Esophagus squamous epithelium (tissue), 5 donors: ENCODE results near the gene CIRBP. TPM values are rescaled to one million over a fixed set of nuclear protein-coding genes. Genes with fewer than 3 reads are reported as not detected.

Source experiments
- DNase-seq: peaks from one replicate; lab custom pipeline; 2025; lab: John Stamatoyannopoulos, UW
- H3K27ac ChIP-seq, 4 donors: fragments of 200-600 bp; sonication (generic); one replicate each; pipeline ENCODE4 v1.5.1; 2016 to 2019; ENCODE audit warnings: mild to moderate bottlenecking in 1 of 4
- H3K27me3 ChIP-seq, 4 donors: fragments of 200-600 bp; sonication (generic); 1 replicate in 3 of 4; 2 replicates in 1 of 4; pipeline versions ENCODE4 v1.5.1 to v1.6.0; 2017 to 2021; ENCODE audit warnings: antibody characterized with exemption in 1 of 4
- H3K36me3 ChIP-seq, 3 donors: fragments of 200-600 bp; sonication (generic); one replicate each; pipeline ENCODE4 v1.5.1; 2016 to 2019
- H3K4me1 ChIP-seq, 3 donors: fragments of 200-600 bp; sonication (generic); one replicate each; pipeline ENCODE4 v1.5.1; 2017 to 2019
- H3K4me3 ChIP-seq, 4 donors: fragments of 200-600 bp; sonication (generic); 1 replicate in 3 of 4; 2 replicates in 1 of 4; pipeline ENCODE4 v1.5.1; 2016 to 2019; ENCODE audit warnings: mild to moderate bottlenecking in 2 of 4, moderate library complexity in 1 of 4
- H3K9me3 ChIP-seq, 3 donors: fragments of 200-600 bp; sonication (generic); one replicate each; pipeline ENCODE4 v1.5.1; 2016 to 2019
- POLR2A ChIP-seq, 4 donors: fragments of 450-650 bp; IDR thresholded peaks; one replicate each; pipeline ENCODE4 v1.6.1; 2017; ENCODE audit warnings: antibody characterized with exemption in 4 of 4, mild to moderate bottlenecking in 4 of 4, moderate library complexity in 3 of 4
- WGBS, 2 donors: methylation state at CpG; one replicate each; pipeline ENCODE4 v1.1.5; 2018; 5-methylcytosine and 5-hydroxymethylcytosine counted together
- intact Hi-C: fragments of 100-400 bp; cut with DNase I; formaldehyde crosslinking; loops from one replicate; pipeline ENCODE4 v1.15.0; 2022
- total RNA-seq, 4 donors: library from RNA; depleted of rRNA; stranded (reverse); fragments of >200 nt; gene quantifications; one replicate each; pipeline ENCODE4 v1.1.0, GENCODE V29; 2016
- TF ChIP-seq, protein P1 (sequence below), 6 experiments: fragments of 450-650 bp in 4 of 6; fragments of 200-600 bp in 2 of 6; sonication (generic) in 2 of 6; IDR thresholded peaks; one replicate each; pipeline ENCODE4 v1.5.1; 2016 to 2019; ENCODE audit warnings: antibody characterized with exemption in 6 of 6, mild to moderate bottlenecking in 4 of 6, moderate library complexity in 4 of 6
- donor health status: DM: yes; HTN: yes; CAD: no.

The CIRBP gene
- total RNA-seq, 4 donors from 2014 or later: 116 to 415 (median 238) TPM

DNA sequence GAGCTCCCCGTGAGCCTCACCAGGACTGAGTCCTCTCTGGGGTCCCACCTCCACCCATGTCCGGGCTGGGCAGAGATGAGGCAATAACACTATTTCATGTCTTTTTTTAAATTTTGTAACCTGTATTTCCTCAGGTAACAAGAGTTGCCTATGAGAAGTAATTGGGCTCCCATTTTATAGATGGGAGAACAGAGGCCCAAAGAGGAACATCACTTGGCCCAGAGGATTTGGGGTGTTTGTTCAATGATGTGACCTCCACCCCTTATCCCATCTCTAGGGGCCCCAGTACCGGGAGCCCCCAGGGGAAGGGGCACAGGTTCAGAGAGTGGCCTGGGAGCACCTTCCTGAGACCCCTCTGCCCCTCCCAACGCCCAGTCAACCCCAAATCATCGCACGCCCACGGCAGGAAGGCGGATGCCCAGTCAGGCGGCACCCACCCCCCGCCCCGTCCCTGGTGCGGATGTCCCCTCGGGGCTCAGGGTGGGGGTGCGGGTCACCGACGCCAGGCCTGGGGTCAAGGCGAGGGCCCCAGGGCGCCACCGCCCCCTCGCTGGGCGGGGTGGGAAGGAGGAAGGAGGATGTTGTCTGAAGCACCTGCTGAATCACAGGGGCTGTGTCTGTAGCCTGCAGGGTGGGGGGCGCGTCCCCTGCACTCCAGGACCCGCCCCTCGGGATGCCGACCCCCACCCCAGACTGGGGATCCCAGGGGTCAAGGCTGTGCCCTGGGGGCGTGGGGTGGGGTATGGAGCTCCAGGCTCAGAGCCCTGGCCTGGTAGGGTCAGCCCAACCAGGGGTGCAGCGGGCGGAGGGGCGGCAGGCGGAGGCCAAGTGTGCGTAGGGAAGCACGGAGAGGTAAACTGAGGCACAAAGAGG lies 9.0 kb upstream of the CIRBP start:
- H3K4me1 ChIP-seq: peaks cover 73 to 100% (median 81%) of the 10 kb centered on the region in 3 donors

DNA sequence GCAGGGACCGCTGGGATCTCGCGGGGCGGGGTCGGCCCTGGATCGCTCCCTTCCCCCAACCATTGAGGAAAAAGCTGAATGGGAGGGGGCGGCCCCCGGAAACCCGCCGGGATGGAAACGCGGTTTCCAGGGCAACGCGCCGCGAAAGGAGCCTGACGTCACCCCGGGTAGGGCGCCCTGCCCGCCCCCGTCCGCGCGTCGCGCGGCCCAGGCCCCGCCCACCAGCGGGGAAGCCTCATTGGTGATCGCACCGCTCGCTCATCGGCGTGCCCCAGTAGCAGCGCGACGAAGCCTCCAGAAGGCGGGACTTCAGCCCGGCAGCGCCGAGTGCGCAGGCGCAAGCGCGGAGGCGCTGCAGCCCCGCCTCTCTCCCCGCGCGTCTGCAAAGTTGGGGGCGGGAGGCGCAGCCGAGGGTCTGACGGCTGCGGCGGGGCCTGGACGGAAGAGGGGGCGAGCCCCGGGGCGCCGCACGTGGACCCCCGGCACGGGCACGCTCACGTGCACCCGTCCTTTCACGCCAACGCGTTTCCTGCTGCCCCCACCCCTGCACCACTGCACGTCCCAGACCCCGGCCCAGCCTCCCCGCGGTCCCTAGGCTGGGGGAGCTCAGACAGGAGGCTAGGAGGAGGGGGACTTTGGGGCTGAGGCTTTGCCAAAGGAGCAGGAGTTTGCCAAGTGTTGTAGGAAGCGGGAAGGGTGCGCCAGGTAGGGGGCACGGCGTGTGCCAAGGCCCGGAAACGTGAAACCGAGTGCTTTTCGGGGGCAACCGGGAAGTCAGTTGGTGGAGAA lies 8.2 kb upstream of the CIRBP start:
- WGBS, 2 donors: 1 to 2% methylated on average over 9 to 25 of the region's 83 CpGs
- TF ChIP-seq, protein P1, sequence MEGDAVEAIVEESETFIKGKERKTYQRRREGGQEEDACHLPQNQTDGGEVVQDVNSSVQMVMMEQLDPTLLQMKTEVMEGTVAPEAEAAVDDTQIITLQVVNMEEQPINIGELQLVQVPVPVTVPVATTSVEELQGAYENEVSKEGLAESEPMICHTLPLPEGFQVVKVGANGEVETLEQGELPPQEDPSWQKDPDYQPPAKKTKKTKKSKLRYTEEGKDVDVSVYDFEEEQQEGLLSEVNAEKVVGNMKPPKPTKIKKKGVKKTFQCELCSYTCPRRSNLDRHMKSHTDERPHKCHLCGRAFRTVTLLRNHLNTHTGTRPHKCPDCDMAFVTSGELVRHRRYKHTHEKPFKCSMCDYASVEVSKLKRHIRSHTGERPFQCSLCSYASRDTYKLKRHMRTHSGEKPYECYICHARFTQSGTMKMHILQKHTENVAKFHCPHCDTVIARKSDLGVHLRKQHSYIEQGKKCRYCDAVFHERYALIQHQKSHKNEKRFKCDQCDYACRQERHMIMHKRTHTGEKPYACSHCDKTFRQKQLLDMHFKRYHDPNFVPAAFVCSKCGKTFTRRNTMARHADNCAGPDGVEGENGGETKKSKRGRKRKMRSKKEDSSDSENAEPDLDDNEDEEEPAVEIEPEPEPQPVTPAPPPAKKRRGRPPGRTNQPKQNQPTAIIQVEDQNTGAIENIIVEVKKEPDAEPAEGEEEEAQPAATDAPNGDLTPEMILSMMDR (IDR thresholded peaks at IDR 0.05): peak in 2 of 6 experiments; percentile 20
- TF ChIP-seq POLR2A (IDR thresholded peaks at IDR 0.05): peak in 3 of 4 donors; percentile 25 to 95 (median 89)

More for the DNA sequence above, 9.0 kb upstream of the CIRBP start:
- WGBS, 2 donors: 10 to 18% methylated on average over 1 to 8 of the region's 33 CpGs
- TF ChIP-seq, protein P1 (IDR thresholded peaks at IDR 0.05): no peak
- peak in 1 of 4 donors; percentile 8 for TF ChIP-seq POLR2A (IDR thresholded peaks at IDR 0.05)
- Histone ChIP-seq H3K27me3 (no peaks in the 10 kb centered on the region), H3K36me3 (peaks cover 19 to 35% (median 20%) of the 10 kb centered on the region in 3 donors), H3K4me3 (peak overlapping the region; percentile 61 to 72 (median 70)), H3K27ac (peak overlapping the region; percentile 97 to 99 (median 98)), H3K9me3 (no peaks in the 10 kb centered on the region)
- intact Hi-C loops: no loop called here
- no peak for DNase-seq

DNA sequence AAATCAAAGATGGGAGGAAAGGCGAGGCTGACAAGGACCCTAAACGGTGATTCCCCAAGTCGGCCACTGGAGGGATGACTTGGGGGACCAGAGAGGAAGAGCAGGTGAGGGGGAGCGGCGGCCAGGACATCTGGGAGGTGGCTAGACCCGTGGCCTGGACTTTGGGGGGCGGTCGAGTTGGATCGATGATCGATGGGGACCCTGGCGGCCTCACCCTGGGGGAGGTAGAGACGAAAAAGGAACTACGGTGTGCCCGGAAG lies 7.7 kb upstream of the CIRBP start:
- DNase-seq: no peak
- Histone ChIP-seq H3K27me3 (no peaks in the 10 kb centered on the region), H3K27ac (peak overlapping the region; percentile 97 to 99 (median 98)), H3K4me3 (peak overlapping the region; percentile 61 to 72 (median 70)), H3K9me3 (no peaks in the 10 kb centered on the region), H3K36me3 (peaks cover 8 to 21% (median 9%) of the 10 kb centered on the region in 3 donors), H3K4me1 (peaks cover 79 to 100% (median 84%) of the 10 kb centered on the region in 3 donors)
- intact Hi-C loops: no loop called here
- TF ChIP-seq, protein P1 (IDR thresholded peaks at IDR 0.05): peak in 1 of 6 experiments; percentile 10
- TF ChIP-seq POLR2A (IDR thresholded peaks at IDR 0.05): no peak
- 10 to 12% methylated on average over 13 to 14 of the region's 14 CpGs for WGBS, 2 donors

More for the DNA sequence above, 8.2 kb upstream of the CIRBP start:
- intact Hi-C loops: no loop called here
- Histone ChIP-seq H3K36me3 (peaks cover 10 to 27% (median 12%) of the 10 kb centered on the region in 3 donors), H3K27ac (peak overlapping the region; percentile 97 to 99 (median 98)), H3K27me3 (no peaks in the 10 kb centered on the region), H3K9me3 (no peaks in the 10 kb centered on the region), H3K4me1 (peaks cover 75 to 100% (median 81%) of the 10 kb centered on the region in 3 donors), H3K4me3 (peak overlapping the region; percentile 61 to 72 (median 70))
- peak; percentile 69 for DNase-seq

DNA sequence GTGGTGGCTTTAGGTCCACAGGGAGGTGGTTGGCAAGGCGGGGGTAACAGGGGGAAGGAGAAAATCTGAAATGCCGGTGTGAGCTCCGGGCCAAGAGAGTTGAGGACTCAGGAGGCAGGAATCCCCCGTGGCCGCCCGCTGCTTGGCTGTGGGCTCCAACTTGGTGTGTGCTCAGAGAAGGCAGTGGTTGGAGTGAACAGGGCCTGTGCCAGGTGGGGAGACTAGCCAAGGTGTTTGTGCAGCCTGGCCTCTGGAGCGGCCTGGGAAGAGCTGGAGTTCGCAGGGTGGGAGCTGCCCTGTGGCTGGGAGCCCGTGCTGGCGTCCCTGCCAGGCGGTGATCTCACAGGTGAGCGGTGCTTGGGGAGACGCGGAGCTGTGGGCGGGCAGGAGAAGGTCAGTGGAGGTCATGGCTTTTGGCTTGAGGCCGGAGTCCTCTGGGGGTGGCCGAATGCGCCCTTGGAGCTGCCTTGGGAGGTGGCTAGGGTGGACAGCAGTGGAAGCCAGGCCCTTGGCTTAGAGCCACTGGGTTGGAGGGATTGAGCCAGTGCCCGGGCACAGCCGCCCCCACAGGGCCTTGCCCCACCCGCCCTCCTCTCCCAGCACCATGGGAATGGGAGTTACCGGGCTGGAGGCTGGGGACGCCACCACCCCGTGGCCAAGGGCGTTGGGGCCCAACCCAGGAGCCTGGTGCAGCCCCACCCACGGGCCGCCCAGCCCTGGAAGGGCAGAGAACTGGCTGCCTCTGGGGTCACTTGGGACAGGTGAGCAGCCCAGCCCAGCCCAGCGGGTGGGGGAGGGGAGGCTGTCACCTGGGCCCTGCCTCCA lies 7.1 kb upstream of the CIRBP start:
- H3K4me1 ChIP-seq: peaks cover 76 to 100% (median 79%) of the 10 kb centered on the region in 3 donors
- peak overlapping the region; percentile 61 to 72 (median 70) for H3K4me3 ChIP-seq
- intact Hi-C loops: no loop called here
- no peak for DNase-seq
- 1 to 7% methylated on average over 6 to 7 of the region's 28 CpGs for WGBS, 2 donors
- H3K27ac ChIP-seq: peak overlapping the region; percentile 97 to 99 (median 98)
- H3K27me3 ChIP-seq: no peaks in the 10 kb centered on the region
- H3K36me3 ChIP-seq: peaks cover 2 to 16% (median 3%) of the 10 kb centered on the region in 3 donors
- TF ChIP-seq, protein P1 (IDR thresholded peaks at IDR 0.05): no peak
- TF ChIP-seq POLR2A (IDR thresholded peaks at IDR 0.05): peak in 2 of 4 donors; percentile 49
- H3K9me3 ChIP-seq: no peaks in the 10 kb centered on the region
